ENCODE data around the gene AGPAT3.

DNA sequence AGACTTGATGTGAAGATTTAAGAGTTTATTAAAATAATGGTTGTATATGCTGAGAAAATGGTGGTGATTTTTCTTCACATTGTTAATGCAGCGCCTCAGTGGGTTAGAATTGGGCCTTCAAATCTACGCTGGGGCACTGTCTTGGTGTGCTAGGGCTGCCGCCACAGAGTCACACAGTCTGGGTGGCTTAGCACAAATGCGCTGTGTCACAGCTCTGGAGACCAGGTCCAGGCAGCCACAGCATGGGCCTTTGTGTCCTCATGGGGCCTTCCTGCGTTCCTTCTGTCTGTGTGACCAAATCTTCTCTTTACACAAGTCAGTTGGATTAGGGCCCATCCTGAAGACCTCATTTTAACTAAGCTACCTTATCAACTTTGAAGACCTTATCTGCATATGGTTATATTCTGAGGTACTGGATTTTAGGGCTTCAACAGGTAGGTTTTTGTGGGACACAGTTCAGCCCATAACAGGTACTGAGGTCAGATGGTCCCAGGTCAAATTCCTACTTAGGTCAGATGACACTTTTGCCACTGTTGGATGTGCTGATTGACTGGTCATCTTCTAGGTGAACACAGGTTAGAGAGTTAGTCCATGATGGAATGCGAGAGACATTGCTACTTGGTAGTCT lies 164.6 kb downstream of the AGPAT3 start:
- TF ChIP-seq MAZ (IDR thresholded peaks at IDR 0.05; ENCODE audit: borderline replicate concordance, low read depth, low read length) (no peak), ESRRA (IDR thresholded peaks at IDR 0.05; ENCODE audit: borderline replicate concordance, low read length) (no peak), POLR2A (IDR thresholded peaks at IDR 0.05; ENCODE audit: low read length) (no peak), MAX (IDR thresholded peaks at IDR 0.05) (no peak), PHF8 (IDR thresholded peaks at IDR 0.05; ENCODE audit: borderline replicate concordance, low read depth) (no peak), CTCF (IDR thresholded peaks at IDR 0.05) (no peak), JUN (IDR thresholded peaks at IDR 0.05) (no peak)
